NCI-H82 treated with DMSO at 0.1 percent for 48 hours (cell line): ENCODE measurements around the gene PDCD10.

Experiments
- DNase-seq: peaks from one replicate; lab custom pipeline; 2025; ENCODE audit not compliant: unreplicated experiment; lab: John Stamatoyannopoulos, UW

The PDCD10 gene

DNA sequence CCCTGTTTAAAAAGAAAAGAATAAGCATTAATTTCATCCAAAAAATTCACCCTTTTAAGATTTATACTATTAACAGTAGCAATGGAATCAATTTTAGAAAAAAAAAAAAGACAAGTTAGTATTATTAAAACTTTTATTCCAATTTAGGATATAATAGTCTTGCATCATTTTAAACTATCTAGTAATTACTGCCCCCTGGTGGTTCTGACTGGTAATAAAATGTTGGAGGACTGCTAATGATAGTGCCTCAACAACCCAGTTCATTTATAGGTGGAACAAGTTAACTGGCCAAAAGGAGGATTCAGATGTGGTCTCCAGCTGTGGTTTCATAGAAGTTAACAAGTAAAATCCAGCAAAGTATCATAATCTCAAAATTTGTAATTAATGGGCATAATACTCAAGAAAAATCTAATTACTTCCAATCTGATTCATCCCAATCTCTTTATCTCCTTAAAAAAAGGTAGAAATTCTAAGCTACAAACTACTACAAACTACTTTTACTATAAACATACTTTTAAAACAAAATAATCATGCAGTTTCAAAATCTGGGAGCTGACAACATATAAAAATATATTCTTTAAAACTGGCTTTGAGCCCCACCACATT lies 50.2 kb downstream of the PDCD10 start:
- peak; percentile 65 for DNase-seq

DNA sequence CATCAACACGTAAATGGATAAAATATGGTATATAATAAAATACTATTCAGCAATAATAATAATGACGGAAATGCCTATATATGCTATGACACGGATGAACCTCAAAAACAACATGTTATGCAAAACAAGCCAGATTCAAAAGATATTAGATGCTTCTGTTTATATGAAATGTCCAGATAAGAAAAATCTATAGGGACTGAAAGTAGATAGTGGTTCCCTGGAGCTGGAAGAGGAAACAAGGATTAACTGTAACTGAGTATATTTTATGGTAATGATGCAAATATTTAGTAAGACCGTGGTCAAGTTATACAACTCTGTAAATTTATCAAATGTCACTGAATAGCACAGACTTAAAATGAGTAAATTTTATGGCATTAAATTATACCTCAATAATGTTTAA lies 55.2 kb downstream of the PDCD10 start:
- DNase-seq: no peak

DNA sequence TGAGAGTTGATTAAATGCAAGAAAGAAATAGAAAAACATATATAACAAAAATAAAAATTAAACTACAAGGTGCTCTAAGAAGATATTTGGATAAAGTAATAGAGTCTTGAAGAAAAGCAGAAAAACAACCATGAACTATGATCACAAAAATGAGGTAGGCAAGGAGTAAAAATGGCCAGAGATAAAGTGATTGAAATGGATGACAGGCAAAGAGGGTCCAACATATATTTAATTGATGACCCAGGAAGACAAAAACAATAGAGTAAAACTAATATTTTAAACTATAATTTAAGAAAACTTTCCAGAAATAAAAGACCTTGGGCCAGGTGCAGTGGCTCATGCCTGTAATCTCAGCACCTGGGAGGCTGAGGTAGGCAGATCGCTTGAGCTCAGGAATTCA lies 58.8 kb downstream of the PDCD10 start:
- no peak for DNase-seq

DNA sequence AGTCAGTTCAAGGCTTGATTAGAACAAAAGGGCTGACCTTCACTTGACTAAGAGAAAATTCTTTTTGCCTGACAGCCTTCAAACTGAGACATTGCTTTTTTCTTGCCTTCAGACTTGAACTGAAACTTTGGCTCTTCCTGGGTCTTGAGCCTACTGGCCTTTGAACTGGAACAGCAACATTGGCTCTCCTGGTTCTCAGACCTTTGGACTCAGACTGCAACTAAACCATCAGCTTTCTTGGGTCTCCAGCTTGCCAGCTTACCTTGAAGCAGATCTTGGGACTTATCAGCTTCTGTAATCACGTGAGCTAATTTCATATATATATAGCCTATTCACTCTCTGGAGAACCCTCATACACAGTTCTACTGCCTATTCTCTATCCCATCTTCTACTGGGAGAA lies 61.5 kb downstream of the PDCD10 start:
- DNase-seq: no peak

DNA sequence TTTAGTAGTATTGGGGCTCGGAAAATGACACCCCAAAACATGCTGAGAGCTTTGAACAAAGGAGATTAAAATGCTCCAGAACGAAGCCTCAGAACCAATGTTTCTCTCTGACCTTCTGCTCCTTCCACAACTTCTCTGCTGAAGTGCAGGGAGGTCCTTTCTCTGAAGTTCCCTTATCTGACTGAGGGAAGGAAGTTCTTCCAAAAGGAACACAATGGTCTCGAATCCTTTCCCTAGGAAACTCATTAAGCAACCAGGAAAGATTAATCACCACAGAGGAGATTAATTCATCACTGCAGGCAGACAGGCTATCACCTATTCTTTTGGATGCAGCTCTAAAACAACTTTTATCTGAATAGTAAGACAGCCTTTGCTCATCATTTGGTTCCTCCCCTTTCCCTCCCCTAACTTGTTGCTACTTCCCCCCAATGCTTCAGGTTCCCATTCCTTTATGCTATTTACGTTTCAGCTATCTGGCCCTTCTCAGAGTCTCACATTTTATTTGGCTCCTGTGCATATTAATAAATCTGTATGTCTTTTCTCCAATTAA lies 62.7 kb downstream of the PDCD10 start:
- no peak for DNase-seq

DNA sequence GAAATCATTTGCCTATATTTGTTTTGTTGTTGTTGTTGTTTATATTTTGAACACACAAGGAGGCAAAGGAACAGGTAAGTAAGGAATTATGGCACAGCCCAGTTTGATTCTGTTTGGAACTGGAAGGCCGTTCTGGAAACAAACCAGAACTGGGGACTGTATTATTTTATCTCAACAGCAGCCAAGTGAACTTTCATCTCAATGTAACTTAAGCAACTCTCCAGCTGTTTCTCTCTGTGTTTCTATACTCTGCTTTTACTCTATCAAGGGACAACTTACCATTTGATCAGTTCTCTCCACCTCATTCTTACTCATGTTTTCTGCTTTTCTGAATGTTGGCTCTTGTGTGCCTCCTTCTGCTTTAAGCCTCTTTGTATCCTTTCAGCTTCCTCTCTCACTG lies 65.0 kb downstream of the PDCD10 start:
- no peak for DNase-seq

DNA sequence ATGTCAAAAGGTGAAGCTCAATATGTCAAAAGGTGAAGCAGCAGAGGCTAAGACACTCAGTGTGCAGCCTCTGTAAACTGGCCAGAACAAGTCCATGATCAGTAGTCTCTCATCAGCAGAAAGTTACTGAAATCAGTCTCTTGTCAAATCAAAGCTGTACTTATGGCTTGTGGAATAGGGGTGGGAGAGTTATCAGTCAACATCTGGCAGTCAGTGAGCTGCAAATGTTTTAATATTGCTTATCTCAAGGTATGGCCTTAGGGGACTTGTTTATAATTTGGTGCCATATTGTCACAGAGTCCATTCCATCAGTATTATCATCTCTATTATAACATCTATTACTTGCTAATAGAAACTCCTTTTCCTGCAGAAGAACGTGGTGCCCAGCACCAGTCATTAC lies 66.0 kb downstream of the PDCD10 start:
- DNase-seq: no peak

DNA sequence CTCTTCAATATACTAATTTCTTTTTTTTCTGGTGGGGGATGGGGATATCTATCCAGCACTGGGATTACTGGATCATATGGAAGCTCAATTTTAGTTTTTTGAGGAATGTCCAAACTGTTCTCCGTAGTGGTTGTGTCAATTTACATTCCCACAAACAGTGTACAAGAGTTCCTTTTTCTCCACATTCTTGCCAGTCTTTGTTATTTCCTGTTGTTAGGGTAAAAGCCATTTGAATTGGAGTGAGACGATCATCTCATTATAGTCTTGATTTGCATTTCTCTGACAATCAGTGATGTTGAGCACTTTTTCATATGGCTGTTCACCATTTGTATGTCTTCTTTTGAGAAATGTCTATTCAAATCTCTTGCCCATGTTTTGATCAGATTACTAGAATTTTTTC lies 68.1 kb downstream of the PDCD10 start:
- DNase-seq: no peak

DNA sequence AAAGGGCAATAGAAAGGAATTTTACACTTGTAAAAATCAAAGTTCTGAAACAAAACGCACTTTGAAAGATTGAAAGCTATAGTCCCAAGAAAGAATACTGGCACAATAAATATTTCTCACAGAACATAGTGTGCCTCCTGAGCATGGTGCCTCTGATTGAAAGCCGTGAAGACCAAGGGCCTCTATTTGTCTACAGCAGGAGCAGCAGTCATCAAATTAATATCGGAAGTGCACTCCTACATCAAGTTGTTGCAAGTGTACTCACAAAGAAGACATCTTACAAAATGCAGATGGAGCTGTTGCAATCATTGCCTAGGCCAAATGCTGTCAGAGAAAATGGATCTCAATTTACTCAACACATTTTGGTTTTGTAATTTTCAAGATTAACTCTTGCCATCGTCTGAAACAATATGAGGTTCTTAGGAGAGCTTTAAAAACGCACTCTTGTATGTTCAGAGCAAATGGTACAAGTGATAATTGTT lies 71.7 kb downstream of the PDCD10 start:
- DNase-seq: no peak

DNA sequence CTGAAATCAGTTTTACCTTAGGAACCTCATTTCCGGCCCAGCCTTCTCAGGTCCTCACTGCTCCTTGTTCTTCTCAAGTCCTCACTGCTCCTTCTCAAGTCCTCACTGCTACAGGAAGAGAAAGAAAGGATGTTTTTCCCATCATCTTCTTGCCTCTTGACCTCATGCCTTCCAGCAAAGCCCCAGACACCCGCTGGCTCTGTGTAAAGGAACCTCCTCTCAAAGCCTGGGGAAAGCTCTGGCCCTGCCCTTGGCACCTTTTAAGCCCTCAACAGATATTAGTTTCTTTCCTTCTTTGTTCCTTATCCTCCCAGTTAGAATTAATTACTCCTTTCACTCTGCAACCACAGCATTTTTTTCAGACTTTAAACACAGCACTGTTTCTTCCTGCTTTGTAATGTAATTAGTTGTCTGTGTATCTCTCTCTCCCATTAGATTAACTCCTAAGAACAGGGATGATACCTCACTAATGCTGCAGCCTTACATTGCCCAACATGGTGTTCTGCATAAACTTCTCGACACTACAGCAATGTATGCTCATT lies 76.9 kb downstream of the PDCD10 start:
- DNase-seq: peak; percentile 46

DNA sequence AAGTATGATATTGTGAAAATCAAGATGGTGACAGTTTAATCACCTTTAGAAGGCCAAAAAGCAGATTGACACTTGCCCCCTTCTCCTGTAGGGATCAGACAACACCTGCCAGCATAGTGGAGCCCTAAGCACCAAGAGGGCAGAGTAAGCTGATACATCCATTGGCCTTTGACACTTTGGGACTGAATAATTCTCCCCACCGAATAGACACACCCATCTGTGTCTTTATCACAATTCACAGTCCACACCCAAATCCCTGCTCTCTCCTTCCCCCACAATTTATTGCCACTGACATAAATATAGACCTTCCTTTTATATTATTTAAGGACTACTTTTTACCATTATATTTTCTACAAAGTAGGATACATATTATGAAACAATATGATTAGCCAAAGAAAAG lies 77.9 kb downstream of the PDCD10 start:
- DNase-seq: no peak

DNA sequence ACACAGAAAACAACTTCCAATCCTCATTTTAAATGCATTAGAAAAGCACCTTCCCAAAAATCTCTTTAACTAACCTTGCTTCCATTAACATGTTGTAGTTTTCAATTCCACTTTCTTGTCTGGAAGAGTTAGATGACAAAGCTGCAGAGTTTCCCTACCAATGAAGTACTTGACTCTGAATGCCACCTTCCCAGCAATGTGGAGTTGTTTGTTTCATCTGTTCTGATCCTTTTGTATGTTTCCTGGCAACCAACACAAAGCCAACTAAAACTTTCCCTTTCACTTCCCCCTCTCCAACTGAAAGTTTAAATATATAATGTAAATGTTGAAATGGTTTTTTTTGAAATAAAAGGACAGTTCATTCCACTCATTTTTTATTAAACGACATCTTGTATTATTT lies 80.9 kb downstream of the PDCD10 start, which contains the start of gene WDR49:
Gene WDR49 (minus strand): TSS at position 183 of the 400 bp plus-strand sequence. CDS start 517 bp downstream, outside the sequence.
- DNase-seq: no peak

DNA sequence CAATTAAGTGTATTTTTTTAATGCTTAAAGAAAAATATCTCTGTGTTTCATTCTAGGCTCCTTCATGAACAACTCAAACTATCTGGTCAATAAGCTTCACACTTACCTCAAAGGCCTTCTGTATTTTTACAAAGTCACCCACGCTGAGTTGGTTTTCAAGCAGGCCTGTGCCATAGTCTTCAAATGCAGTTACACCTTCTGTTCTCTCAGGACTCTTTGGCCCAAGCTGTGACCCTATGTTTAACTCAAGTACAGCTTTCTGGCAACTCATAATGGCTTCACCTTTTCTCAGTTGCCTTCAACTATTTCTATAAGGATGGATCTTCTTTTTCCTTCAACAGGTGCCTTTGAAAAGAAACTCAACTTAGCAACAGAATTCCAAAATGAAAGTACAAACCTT lies 81.5 kb downstream of the PDCD10 start:
- no peak for DNase-seq

DNA sequence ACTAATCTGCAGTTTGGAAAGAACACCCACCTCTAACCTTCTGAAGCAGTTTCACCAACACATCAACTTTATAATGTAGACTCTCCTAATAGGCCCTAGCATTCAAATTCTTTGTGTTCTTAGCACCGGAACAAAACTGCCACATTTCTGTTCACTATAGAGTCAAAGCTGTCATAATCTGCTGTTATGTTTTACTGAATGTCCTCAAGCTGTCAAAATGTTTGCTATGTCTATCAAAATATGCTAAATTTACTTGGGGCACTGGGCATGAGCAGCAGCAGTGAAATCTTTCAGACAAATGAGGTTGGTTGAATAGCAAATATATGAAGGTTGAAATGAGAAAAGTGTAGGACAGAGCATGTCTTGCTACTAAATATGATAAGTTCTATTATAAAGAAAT lies 82.9 kb downstream of the PDCD10 start:
- no peak for DNase-seq

DNA sequence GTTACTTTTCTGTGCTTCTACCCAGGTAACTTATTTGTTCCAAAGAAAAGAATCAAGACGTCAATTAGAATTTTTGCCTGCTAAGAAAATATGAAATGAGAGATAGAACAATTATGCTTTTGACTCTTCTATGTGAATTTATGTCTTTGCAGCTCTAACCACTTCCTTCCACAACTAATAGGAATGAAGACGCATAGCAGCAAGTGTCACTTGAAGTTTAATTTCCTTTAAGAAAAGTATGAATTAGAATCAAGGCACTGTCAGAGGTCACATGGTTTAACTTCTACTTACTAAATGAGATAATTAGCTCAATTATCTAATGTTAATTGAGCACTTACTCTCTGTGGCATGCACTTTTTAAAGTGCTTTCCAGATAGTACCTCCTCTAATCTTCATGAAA lies 84.2 kb downstream of the PDCD10 start:
- DNase-seq: no peak

DNA sequence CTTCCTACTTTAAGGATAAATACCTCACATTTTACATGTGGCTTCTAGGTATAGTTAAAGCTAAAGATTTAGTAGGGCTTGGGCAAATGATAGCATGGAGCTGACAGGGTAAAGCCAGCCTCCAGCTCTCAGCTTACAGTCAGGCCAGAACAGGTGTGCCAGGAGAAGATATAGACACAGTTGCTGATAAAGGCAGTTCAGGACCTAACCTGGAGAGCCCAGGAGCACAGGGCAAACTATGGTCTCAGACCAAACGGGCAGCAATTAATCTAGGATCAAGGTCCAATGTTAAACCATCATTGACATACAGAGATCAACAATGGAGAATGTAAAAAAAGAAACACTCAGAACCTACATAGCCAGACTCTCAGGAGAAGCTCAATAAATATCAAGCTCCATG lies 84.9 kb downstream of the PDCD10 start:
- no peak for DNase-seq

DNA sequence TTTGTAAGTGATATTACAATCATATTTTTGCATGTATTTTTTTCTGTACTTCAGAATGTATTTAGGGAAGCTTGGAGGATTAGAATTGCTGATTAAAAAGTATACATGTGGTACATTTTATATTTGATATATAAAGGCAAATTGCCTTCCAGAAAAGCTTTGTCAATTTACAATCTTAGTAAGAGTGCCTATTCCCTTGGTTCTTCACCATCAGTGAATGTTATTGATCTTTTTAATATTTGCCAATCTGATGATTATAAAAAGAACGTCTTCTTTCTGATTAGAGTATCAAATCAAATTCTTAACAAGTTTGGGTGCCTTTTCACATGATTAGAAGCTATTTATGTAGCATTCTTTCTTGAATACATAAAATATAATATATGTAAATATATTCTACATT lies 90.1 kb downstream of the PDCD10 start:
- DNase-seq: no peak
